Peyer's patch (tissue), 4 donors: ENCODE results near the gene FUT1.

ENCODE experiments used
- CTCF ChIP-seq, 6 experiments: fragments of 450-650 bp in 4 of 6; fragments of 200-600 bp in 2 of 6; sonication (generic) in 1 of 6; IDR thresholded peaks; one replicate each; pipeline ENCODE4 v1.5.1; 2017 to 2019; ENCODE audit warnings: antibody characterized with exemption in 6 of 6, mild to moderate bottlenecking in 3 of 6, moderate library complexity in 1 of 6
- POLR2A ChIP-seq, 2 donors: fragments of 450-650 bp; IDR thresholded peaks; one replicate each; pipeline ENCODE4 v1.5.1; 2017; ENCODE audit warnings: antibody characterized with exemption in 2 of 2, mild to moderate bottlenecking in 2 of 2, moderate library complexity in 2 of 2

- no peak for TF ChIP-seq CTCF (IDR thresholded peaks at IDR 0.05)
- no peak for TF ChIP-seq POLR2A (IDR thresholded peaks at IDR 0.05)
Observed at GRCh38 chr19:48770734-48771472, 18.5 kb upstream of the FUT1 start.
